ENCODE measurements around the gene POLD4. TPM values are rescaled to one million over a fixed set of nuclear protein-coding genes. Genes with fewer than 3 reads are reported as not detected.

POLD4 gene
- total and polyA plus RNA-seq, 2 of the 13 experiments (the other 11 are each of a cell fraction or from before 2014, with no cell fraction given), result 10.5 to 27.4 TPM

DNA sequence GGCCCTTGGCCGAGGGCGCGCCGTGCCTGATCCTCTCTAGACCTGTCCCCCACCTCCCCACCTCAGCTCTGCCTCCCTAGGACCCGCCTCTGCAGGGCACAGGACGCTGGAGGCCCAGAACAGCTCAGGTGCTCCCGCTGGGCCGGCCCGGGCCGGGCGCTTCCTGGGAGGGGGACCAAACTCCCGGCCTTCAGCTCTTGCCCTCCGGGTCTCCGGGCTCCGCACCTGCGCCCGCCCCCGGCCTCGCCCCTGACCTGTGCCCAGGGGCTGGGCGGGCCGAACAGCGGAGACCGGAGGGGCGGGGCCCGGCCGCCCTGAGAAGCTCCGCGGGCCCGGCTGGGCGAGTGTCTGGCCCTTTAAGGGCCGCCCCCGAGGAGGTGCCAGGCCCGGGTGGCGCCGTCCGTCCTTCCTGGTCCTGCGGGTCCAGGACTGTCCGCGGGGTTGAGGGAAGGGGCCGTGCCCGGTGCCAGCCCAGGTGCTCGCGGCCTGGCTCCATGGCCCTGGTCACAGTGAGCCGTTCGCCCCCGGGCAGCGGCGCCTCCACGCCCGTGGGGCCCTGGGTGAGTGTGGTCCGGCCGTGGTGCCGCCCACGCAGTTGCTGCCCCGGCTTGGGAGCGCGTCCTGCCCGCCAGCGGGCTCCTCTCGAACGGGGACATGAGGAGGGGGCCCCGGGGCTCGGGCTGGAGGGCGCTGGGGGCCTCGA lies 50.1 kb downstream of the POLD4 start, which contains the start of gene SSH3 (continued):
- no peak for TF ChIP-seq MZF1 (CRISPR knock-in tag; IDR thresholded peaks at IDR 0.05; ENCODE audit: borderline replicate concordance)
- 0 out of 2 replicates have a peak, but pooled peaks have one; percentile 27 for TF ChIP-seq ZNF343 (CRISPR knock-in tag; IDR thresholded peaks at IDR 0.05)
- no peak for TF ChIP-seq NR2F6 (IDR thresholded peaks at IDR 0.05)
- TF ChIP-seq NR2F6 (CRISPR knock-in tag; IDR thresholded peaks at IDR 0.05), result peak; percentile 59
- TF ChIP-seq TSC22D2 (CRISPR knock-in tag; IDR thresholded peaks at IDR 0.05; ENCODE audit: borderline replicate concordance), result no peak
- peak; percentile 34 for TF ChIP-seq MED1 (CRISPR knock-in tag; IDR thresholded peaks at IDR 0.05)
- no peak for TF ChIP-seq ZNF850 (CRISPR knock-in tag; conservative IDR thresholded peaks at IDR 0.05)
- no peak for TF ChIP-seq ZNF614 (CRISPR knock-in tag; IDR thresholded peaks at IDR 0.05; ENCODE audit: borderline replicate concordance)
- no peak; the same call in 1 of the 2 replicates for TF ChIP-seq TARDBP (CRISPR knock-in tag; IDR thresholded peaks at IDR 0.05)
- no peak for TF ChIP-seq JUNB (CRISPR knock-in tag; IDR thresholded peaks at IDR 0.05; ENCODE audit: borderline replicate concordance)
- TF ChIP-seq, protein P1, sequence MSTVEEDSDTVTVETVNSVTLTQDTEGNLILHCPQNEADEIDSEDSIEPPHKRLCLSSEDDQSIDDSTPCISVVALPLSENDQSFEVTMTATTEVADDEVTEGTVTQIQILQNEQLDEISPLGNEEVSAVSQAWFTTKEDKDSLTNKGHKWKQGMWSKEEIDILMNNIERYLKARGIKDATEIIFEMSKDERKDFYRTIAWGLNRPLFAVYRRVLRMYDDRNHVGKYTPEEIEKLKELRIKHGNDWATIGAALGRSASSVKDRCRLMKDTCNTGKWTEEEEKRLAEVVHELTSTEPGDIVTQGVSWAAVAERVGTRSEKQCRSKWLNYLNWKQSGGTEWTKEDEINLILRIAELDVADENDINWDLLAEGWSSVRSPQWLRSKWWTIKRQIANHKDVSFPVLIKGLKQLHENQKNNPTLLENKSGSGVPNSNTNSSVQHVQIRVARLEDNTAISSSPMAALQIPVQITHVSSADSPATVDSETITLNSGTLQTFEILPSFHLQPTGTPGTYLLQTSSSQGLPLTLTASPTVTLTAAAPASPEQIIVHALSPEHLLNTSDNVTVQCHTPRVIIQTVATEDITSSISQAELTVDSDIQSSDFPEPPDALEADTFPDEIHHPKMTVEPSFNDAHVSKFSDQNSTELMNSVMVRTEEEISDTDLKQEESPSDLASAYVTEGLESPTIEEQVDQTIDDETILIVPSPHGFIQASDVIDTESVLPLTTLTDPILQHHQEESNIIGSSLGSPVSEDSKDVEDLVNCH (CRISPR knock-in tag; IDR thresholded peaks at IDR 0.05), result no peak
- no peak for TF ChIP-seq KLF9 (CRISPR knock-in tag; IDR thresholded peaks at IDR 0.05; ENCODE audit: low read depth)
- no peak for TF ChIP-seq ZNF3 (CRISPR knock-in tag; IDR thresholded peaks at IDR 0.05)
- no peak for TF ChIP-seq PRPF4 (IDR thresholded peaks at IDR 0.05; ENCODE audit: low read depth, low read length, poor library complexity, severe bottlenecking)
- no peak for TF ChIP-seq ZNF296 (CRISPR knock-in tag; conservative IDR thresholded peaks at IDR 0.05)
- no peak for TF ChIP-seq HIVEP1 (CRISPR knock-in tag; IDR thresholded peaks at IDR 0.05)
- TF ChIP-seq, protein P2, sequence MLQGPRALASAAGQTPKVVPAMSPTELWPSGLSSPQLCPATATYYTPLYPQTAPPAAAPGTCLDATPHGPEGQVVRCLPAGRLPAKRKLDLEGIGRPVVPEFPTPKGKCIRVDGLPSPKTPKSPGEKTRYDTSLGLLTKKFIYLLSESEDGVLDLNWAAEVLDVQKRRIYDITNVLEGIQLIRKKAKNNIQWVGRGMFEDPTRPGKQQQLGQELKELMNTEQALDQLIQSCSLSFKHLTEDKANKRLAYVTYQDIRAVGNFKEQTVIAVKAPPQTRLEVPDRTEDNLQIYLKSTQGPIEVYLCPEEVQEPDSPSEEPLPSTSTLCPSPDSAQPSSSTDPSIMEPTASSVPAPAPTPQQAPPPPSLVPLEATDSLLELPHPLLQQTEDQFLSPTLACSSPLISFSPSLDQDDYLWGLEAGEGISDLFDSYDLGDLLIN (CRISPR knock-in tag; IDR thresholded peaks at IDR 0.05; ENCODE audit: borderline replicate concordance), result no peak
- TF ChIP-seq ZC3H13 (CRISPR knock-in tag; IDR thresholded peaks at IDR 0.05), result no peak
- TF ChIP-seq POLR2AphosphoS5 (IDR thresholded peaks at IDR 0.05; ENCODE audit: low read depth, low read length), result 0 out of 2 replicates have a peak, but pooled peaks have one; percentile 26
- peak; percentile 57 for TF ChIP-seq POLR2G (IDR thresholded peaks at IDR 0.05; ENCODE audit: low read depth, low read length)
- peak; percentile 27; the same call in 1 of the 2 replicates for TF ChIP-seq MEF2D (CRISPR knock-in tag; IDR thresholded peaks at IDR 0.05)
- TF ChIP-seq ZNF431 (CRISPR knock-in tag; IDR thresholded peaks at IDR 0.05; ENCODE audit: borderline replicate concordance, low read depth), result peak; percentile 66; the same call in 1 of the 2 replicates
- peak; percentile 43; the same call in 1 of the 2 replicates for TF ChIP-seq ZNF331 (CRISPR knock-in tag; IDR thresholded peaks at IDR 0.05)
- TF ChIP-seq, protein P3, sequence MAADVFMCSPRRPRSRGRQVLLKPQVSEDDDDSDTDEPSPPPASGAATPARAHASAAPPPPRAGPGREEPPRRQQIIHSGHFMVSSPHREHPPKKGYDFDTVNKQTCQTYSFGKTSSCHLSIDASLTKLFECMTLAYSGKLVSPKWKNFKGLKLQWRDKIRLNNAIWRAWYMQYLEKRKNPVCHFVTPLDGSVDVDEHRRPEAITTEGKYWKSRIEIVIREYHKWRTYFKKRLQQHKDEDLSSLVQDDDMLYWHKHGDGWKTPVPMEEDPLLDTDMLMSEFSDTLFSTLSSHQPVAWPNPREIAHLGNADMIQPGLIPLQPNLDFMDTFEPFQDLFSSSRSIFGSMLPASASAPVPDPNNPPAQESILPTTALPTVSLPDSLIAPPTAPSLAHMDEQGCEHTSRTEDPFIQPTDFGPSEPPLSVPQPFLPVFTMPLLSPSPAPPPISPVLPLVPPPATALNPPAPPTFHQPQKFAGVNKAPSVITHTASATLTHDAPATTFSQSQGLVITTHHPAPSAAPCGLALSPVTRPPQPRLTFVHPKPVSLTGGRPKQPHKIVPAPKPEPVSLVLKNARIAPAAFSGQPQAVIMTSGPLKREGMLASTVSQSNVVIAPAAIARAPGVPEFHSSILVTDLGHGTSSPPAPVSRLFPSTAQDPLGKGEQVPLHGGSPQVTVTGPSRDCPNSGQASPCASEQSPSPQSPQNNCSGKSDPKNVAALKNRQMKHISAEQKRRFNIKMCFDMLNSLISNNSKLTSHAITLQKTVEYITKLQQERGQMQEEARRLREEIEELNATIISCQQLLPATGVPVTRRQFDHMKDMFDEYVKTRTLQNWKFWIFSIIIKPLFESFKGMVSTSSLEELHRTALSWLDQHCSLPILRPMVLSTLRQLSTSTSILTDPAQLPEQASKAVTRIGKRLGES (CRISPR knock-in tag; IDR thresholded peaks at IDR 0.05; ENCODE audit: borderline replicate concordance), result no peak
- TF ChIP-seq KDM2A (CRISPR knock-in tag; IDR thresholded peaks at IDR 0.05; ENCODE audit: borderline replicate concordance, low read depth), result peak; percentile 78
- peak; percentile 32; the same call in 1 of the 2 replicates for TF ChIP-seq THAP11 (CRISPR knock-in tag; IDR thresholded peaks at IDR 0.05)
